DOHH2 (cell line): ENCODE data around the gene TMEM53.
A peak's percentile ranks its signal among the peaks of the same experiment; 100 is the strongest.

Experiments
- EZH2phosphoT487 ChIP-seq: fragments of 200-600 bp; sonication (generic); IDR thresholded peaks from 2 replicates; pipeline ENCODE4 v1.6.1; 2017; ENCODE audit warnings: borderline replicate concordance, mild to moderate bottlenecking, antibody characterized with exemption, low read length, moderate library complexity, mixed read lengths
- TF ChIP-seq, protein P1 (sequence below): fragments of 200-600 bp; sonication (generic); IDR thresholded peaks from one replicate; pipeline ENCODE4 v1.5.1; 2014; ENCODE audit warnings: antibody characterized with exemption, mild to moderate bottlenecking, low read depth, low read length; ENCODE audit not compliant: poor library complexity, severe bottlenecking

DNA sequence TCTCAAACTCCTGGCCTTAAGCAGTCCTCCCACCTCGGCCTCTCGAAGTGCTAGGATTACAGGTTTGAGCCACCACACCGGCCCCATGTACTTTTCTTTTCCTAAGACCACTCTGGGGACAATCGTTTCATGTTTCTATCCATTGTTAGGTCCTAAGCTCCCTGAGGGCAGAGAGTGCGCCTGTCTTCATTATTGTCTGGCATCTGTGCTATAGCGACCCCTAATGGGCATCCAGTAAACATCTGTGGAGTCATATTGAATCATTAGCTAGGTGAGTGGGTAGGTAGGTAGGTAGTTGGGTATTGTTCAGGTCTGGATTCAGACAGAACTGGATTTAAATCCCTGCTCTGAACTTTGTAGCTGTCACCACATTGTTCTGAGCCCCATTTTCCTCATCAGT lies 66.1 kb downstream of the TMEM53 start:
- TF ChIP-seq EZH2phosphoT487, result no peak
- TF ChIP-seq, protein P1, sequence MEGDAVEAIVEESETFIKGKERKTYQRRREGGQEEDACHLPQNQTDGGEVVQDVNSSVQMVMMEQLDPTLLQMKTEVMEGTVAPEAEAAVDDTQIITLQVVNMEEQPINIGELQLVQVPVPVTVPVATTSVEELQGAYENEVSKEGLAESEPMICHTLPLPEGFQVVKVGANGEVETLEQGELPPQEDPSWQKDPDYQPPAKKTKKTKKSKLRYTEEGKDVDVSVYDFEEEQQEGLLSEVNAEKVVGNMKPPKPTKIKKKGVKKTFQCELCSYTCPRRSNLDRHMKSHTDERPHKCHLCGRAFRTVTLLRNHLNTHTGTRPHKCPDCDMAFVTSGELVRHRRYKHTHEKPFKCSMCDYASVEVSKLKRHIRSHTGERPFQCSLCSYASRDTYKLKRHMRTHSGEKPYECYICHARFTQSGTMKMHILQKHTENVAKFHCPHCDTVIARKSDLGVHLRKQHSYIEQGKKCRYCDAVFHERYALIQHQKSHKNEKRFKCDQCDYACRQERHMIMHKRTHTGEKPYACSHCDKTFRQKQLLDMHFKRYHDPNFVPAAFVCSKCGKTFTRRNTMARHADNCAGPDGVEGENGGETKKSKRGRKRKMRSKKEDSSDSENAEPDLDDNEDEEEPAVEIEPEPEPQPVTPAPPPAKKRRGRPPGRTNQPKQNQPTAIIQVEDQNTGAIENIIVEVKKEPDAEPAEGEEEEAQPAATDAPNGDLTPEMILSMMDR, result peak; percentile 64
